ENCODE data around the gene PFKL.
A peak's percentile ranks its signal among the peaks of the same experiment; 100 is the strongest.

The PFKL gene

DNA sequence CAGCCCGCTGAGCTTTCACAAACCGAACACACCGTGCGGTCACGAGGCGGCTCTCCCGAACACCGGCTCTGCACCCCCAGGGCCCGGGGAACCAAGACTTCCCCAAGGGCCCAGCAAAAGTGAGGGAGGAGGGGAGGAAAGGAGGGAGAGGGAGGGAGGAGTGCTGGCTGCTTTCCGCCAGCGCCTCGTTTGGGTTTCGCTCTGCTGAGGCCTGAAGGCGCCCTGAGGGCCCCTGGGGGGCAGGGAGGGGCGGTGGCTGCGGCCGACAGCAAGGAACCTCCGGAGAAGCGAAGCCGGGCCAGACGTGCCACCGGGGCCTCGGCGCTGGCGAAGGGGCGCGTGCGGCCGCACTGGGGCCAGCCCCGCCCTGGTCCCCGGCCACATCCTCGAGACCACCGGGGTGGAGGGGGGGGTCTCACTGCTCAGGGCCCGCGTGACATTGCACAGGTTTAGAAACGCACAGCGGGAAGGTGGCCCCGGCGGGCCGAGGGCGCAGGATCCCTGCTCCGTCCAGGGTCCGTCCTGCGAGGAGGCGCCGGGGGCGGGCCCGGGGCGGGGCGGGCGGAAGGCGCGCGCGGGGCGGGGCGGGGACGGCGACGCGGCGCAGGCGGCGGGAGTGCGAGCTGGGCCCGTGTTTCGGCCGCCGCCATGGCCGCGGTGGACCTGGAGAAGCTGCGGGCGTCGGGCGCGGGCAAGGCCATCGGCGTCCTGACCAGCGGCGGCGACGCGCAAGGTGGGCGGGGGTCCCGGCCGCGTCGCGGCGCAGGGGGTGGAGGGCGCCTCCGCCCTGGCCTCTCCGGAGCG is at the start of gene PFKL:
PFKL (plus strand) TSS at position 596 of the 804 bp plus-strand sequence; CDS start at position 649, 53 bp downstream.
- H3K4me3 ChIP-seq (ENCODE audit: insufficient read length, low read depth) = peak within 1 kb of the TSS; percentile 71
- TF ChIP-seq SUZ12 (IDR thresholded peaks at IDR 0.05; ENCODE audit: extremely low read depth, insufficient read depth, insufficient read length) (no peak), YY1 (IDR thresholded peaks at IDR 0.05; ENCODE audit: insufficient read depth, insufficient read length) (no peak)
- peak; percentile 47 for DNase-seq (ENCODE audit: low read depth, low spot score)
- peak within 1 kb of the TSS; percentile 96 for H3K9ac ChIP-seq (ENCODE audit: insufficient read length, low read depth)
- peaks cover 40% of the 10 kb centered on the region for H3K4me1 ChIP-seq (ENCODE audit: insufficient read depth, insufficient read length)
- H3K27me3 ChIP-seq (ENCODE audit: insufficient read depth, insufficient read length) = no peaks in the 10 kb centered on the region
- no peaks in the 10 kb centered on the region for H3K9me3 ChIP-seq (ENCODE audit: insufficient read depth, low read length)
- peaks cover 11% of the 10 kb centered on the region for H3K36me3 ChIP-seq (ENCODE audit: insufficient read depth, insufficient read length, low read length)

GRCh38 chr21:44253832-44254710 is 45.8 kb upstream of the PFKL start:
- Histone ChIP-seq H3K27me3 (ENCODE audit: insufficient read depth, insufficient read length) (no peaks in the 10 kb centered on the region), H3K36me3 (ENCODE audit: insufficient read depth, insufficient read length, low read length) (no peaks in the 10 kb centered on the region), H3K4me1 (ENCODE audit: insufficient read depth, insufficient read length) (peaks cover 10% of the 10 kb centered on the region), H3K9ac (ENCODE audit: insufficient read length, low read depth) (no peak overlapping the region), H3K4me3 (ENCODE audit: insufficient read length, low read depth) (no peak overlapping the region), H3K9me3 (ENCODE audit: insufficient read depth, low read length) (no peaks in the 10 kb centered on the region)
- TF ChIP-seq SUZ12 (IDR thresholded peaks at IDR 0.05; ENCODE audit: extremely low read depth, insufficient read depth, insufficient read length) = no peak
- no peak for DNase-seq (ENCODE audit: low read depth, low spot score)

DNA sequence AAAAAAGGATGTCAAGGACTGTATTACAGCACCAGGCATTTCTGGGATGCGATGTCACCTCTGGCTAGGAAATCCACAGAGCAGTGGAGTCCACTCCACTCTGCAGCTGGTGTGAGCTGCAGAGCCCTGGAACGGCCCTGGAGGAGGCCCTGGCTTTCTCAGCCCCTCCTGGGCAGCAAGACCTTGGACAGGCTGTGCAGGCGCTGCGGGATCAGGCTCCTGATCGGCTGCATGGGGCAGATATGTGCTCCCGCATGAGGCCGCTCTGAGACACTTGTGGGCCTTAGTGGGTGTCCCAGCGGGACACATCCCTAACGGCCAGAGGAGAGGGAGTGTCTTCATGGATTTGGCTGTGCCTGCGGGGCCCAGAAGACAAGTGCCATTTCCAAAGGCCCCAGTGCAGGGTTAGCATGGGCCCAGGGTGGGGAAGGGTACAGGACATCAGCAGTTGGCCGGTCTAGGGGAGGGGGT is 44.3 kb upstream of the PFKL start:
- DNase-seq (ENCODE audit: low read depth, low spot score) = no peak
- H3K36me3 ChIP-seq (ENCODE audit: insufficient read depth, insufficient read length, low read length) = no peaks in the 10 kb centered on the region
- TF ChIP-seq SUZ12 (IDR thresholded peaks at IDR 0.05; ENCODE audit: extremely low read depth, insufficient read depth, insufficient read length) (no peak), ZNF274 (IDR thresholded peaks at IDR 0.05; ENCODE audit: low read depth, low read length) (no peak), YY1 (IDR thresholded peaks at IDR 0.05; ENCODE audit: insufficient read depth, insufficient read length) (no peak)
- no peaks in the 10 kb centered on the region for H3K9me3 ChIP-seq (ENCODE audit: insufficient read depth, low read length)
- peaks cover 10% of the 10 kb centered on the region for H3K4me1 ChIP-seq (ENCODE audit: insufficient read depth, insufficient read length)
- H3K4me3 ChIP-seq (ENCODE audit: insufficient read length, low read depth) = no peak overlapping the region
- no peak overlapping the region for H3K9ac ChIP-seq (ENCODE audit: insufficient read length, low read depth)
- no peaks in the 10 kb centered on the region for H3K27me3 ChIP-seq (ENCODE audit: insufficient read depth, insufficient read length)

DNA sequence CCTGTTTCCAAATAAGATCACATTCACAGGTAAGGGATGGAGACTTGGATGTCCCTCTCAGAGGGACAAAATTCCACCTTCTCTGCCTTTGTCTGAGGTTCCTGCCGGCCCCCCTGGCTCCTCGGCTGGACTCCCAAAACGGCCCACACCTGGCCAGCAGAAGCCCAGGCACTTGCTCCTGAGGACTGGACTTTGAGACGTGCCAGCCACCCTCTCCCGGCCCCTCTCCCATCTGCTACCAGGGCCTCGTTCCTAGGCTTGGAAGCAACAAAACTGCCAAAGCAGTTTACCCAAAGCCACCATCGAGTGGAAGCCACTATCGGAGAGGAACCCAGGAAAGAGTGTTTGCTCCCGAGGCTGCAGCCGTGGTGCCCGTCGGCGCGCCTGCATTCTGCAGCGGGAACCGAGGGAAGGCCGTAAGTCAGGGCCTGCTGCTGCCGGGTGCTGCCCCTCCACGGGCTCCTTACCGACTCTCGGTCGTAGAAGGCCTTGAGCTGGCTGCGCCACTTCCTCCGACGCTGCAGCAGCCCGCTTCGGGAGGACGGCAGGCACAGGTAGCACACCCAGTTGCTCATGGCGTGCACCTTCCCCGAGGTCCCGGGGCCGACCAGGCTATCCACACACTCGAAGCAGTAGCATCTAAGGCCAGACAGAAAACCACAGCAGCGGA is 41.7 kb upstream of the PFKL start:
- Histone ChIP-seq H3K9me3 (ENCODE audit: insufficient read depth, low read length) (no peaks in the 10 kb centered on the region), H3K4me3 (ENCODE audit: insufficient read length, low read depth) (no peak overlapping the region), H3K4me1 (ENCODE audit: insufficient read depth, insufficient read length) (peaks cover 20% of the 10 kb centered on the region), H3K27me3 (ENCODE audit: insufficient read depth, insufficient read length) (no peaks in the 10 kb centered on the region), H3K36me3 (ENCODE audit: insufficient read depth, insufficient read length, low read length) (no peaks in the 10 kb centered on the region), H3K9ac (ENCODE audit: insufficient read length, low read depth) (no peak overlapping the region)
- DNase-seq (ENCODE audit: low read depth, low spot score) = no peak
- TF ChIP-seq SUZ12 (IDR thresholded peaks at IDR 0.05; ENCODE audit: extremely low read depth, insufficient read depth, insufficient read length) = no peak
- no peak for TF ChIP-seq ZNF274 (IDR thresholded peaks at IDR 0.05; ENCODE audit: low read depth, low read length)
- no peak for TF ChIP-seq YY1 (IDR thresholded peaks at IDR 0.05; ENCODE audit: insufficient read depth, insufficient read length)

DNA sequence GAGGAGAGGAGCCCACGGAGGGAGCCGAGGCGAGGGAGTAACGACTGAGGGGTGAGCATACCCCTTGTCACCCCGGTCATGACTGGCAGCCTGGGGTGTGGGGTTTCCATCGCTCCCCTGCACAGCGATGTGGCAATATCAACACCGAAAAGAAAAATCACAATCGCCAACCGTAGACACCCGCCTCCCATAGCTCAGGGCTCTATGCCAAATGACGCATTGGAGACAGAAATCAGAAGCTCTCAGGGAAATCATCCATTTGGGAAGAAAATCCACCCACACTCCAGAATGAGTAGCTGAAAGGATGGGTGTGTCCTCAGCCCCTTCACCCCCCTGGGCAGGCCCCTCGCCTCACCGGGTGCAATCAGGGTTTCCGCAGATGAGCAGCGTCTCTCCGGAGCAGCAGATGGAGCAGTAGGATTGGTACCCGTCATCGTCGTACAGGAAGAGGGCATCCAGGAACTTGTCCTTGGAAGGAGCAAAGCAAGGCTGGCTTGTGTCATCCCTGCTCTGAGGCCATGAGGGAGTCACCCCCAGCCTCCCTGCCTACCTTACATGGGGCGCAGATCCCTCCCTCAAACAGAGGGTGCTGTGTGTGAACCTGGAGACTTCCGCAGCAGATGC is 40.7 kb upstream of the PFKL start:
- Histone ChIP-seq H3K9ac (ENCODE audit: insufficient read length, low read depth) (no peak overlapping the region), H3K4me3 (ENCODE audit: insufficient read length, low read depth) (no peak overlapping the region), H3K36me3 (ENCODE audit: insufficient read depth, insufficient read length, low read length) (no peaks in the 10 kb centered on the region), H3K27me3 (ENCODE audit: insufficient read depth, insufficient read length) (no peaks in the 10 kb centered on the region), H3K4me1 (ENCODE audit: insufficient read depth, insufficient read length) (peaks cover 20% of the 10 kb centered on the region), H3K9me3 (ENCODE audit: insufficient read depth, low read length) (no peaks in the 10 kb centered on the region)
- DNase-seq (ENCODE audit: low read depth, low spot score) = no peak
- no peak for TF ChIP-seq YY1 (IDR thresholded peaks at IDR 0.05; ENCODE audit: insufficient read depth, insufficient read length)
- no peak for TF ChIP-seq SUZ12 (IDR thresholded peaks at IDR 0.05; ENCODE audit: extremely low read depth, insufficient read depth, insufficient read length)
- no peak for TF ChIP-seq ZNF274 (IDR thresholded peaks at IDR 0.05; ENCODE audit: low read depth, low read length)

GRCh38 chr21:44260066-44260465 is 39.8 kb upstream of the PFKL start:
- Histone ChIP-seq H3K27me3 (ENCODE audit: insufficient read depth, insufficient read length) (no peaks in the 10 kb centered on the region), H3K4me3 (ENCODE audit: insufficient read length, low read depth) (no peak overlapping the region), H3K9me3 (ENCODE audit: insufficient read depth, low read length) (no peaks in the 10 kb centered on the region), H3K4me1 (ENCODE audit: insufficient read depth, insufficient read length) (peaks cover 17% of the 10 kb centered on the region), H3K9ac (ENCODE audit: insufficient read length, low read depth) (no peak overlapping the region), H3K36me3 (ENCODE audit: insufficient read depth, insufficient read length, low read length) (no peaks in the 10 kb centered on the region)
- no peak for TF ChIP-seq YY1 (IDR thresholded peaks at IDR 0.05; ENCODE audit: insufficient read depth, insufficient read length)
- no peak for TF ChIP-seq SUZ12 (IDR thresholded peaks at IDR 0.05; ENCODE audit: extremely low read depth, insufficient read depth, insufficient read length)
- no peak for TF ChIP-seq ZNF274 (IDR thresholded peaks at IDR 0.05; ENCODE audit: low read depth, low read length)
- no peak for DNase-seq (ENCODE audit: low read depth, low spot score)
